ENCODE data around the gene ZNF629.
"Not testable (repeated sequence)": the region's sequence is repeated elsewhere in the genome, so short reads cannot be mapped to it uniquely, and the experiment has no call there.

ZNF629 gene

DNA sequence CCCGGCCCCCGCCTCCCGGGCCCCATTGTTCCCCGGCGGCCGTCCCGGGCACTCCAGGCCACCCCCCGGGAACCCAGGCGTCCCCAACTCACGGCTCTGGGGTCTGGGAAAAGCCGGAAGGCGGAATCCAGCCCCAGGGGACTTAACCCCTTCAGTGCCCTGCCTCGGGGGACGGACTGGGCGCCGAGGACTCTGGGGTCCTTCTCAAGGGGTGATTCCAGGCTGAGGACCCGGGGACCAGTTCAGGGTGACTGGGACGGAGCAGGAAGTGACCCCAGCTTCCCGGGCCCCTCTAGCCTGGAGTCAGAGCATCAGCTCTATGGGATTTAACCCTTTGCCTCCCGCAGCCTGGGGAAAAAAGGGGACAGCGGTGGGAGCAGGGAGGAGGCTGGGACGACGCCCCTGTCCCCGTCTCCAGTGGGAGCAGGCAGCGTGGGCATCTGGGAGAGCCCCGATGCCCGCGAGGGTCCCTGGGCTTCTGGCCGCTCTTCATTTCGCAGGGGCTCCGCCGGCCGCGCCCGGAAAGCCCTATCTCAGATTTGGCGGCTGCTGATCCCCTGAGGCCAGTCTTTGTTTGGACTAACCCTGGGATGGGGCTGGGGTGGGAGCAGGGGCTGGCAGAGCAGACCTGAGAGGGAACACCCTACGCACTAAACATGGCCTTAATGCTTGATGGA lies at the start of gene ZNF629:
Gene ZNF629 (minus strand): TSS at position 270 of the 677 bp plus-strand sequence. CDS start 2,723 bp downstream, outside the sequence.
- DNase-seq, result no peak

DNA sequence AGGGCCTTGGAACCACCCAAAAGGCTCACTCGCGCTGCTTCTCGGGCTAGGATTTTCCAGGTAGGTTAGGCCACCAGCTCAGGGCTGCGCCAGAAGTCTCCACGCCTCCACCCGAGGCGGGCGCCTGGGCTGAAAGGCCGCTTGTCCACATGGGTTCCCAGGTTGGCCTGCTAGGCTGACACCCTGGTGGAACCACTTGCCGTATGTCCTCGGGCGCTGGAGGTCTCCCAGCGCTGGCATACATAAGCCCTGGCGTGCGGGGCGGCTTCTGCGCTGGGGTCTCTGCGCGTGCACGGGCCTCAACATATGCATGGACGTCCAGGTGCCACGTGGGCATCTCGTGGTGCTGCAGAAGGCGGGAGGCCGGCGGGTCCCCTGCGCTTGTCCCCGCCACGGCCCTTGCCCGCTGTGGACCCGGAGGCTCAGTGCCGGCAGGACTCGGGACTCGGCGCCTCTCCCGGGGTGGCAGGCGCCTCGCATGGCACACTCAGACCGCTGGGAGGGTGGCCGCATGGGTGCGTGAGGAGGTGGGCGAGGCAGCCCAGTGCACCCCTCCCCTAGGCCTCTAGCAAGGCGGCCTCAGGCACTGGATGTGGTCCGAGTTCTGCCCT lies 47.2 kb upstream of the ZNF629 start:
- no peak for DNase-seq

- DNase-seq, result no peak
These were observed 43.0 kb upstream of the ZNF629 start for GRCh38 chr16:30830072-30830417.

DNA sequence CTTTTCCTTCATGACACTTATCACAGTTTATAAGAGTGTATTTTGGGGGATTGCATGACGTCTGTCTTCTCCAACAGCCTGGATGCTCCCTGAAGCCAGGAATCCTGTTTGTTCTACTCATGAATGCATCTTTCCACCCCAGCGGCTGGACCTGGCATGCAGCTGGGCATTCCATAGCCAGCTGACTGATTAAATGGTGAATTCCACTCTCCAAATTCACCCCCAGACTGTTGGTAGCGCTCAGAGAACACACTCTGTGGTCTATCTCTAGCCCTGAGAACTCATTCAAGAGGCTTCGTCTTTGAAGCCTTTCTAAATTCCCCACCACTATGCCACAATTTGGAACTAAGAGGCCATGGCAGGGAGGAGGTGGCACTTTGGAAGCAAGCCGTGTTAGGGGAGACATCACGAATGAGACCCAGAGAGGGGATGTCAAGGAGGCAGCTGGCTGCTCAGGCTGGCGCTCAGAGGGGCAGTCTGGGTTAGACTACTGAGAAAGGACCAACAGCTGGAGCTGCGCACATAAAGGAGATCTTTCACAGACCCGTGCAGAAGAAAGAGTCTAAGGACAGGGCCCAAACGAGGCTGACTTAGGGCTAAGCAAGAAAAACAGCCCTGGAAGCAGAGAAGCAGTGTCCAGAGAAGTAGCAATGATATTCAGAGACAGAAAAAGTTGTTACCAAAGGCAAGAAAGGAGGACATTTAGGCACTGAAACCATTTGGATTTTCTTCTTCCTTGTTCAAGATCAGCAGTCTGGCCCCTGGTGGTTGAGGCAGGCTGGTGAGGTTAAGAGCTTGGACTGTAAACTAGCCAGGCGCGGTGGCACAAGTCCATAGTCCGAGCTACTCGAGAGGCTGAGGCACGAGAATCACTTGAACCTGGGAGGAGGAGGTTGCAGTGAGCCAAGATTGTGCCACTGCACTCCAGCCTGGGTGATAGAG lies 42.4 kb upstream of the ZNF629 start:
- no peak for DNase-seq

- no peak for DNase-seq
These were observed 34.9 kb upstream of the ZNF629 start for GRCh38 chr16:30821891-30822290.

GRCh38 chr16:30821441-30821840 lies 34.4 kb upstream of the ZNF629 start:
- not testable (repeated sequence) for DNase-seq

DNA sequence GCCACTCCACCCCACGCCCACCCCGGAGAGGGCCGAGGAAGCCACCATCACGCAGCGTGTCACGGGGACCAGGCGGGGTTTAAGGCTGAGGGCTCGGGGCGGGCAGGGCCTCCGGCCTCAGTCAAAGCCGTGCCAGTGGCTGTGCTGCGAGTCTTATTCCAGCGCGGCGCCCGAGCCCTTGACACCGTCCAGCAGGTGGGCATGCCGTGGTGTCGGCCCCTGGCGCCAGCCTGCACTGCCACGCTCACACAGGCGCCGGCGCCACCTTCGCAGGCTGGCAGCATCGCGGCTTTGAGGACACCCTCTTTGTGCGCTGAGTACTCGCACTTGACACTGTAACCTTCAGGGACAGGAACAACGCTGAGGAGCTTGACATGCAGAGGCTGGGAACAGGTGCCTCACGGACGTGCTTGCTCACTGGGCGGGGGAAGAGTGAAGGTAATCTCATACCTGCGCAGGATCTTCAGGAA lies 34.0 kb upstream of the ZNF629 start:
- no peak for DNase-seq

DNA sequence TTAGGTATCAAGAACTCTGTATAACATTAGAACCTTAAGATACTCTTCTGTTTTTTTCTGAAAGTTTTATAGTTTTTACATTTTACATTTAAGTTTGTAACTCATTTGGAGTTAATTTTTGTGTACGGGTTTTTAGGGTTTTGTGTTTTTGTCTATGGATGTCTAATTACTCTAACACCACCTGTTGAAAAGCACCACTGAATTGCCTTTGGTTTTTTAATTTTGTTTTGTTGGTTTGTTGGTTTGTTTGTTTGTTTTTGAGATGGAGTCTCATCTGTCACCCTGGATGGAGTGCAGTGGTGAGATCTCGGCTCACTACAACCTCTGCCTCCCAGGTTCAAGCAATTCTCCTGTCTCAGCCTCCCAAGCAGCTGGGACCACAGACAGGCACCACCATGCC lies 29.8 kb upstream of the ZNF629 start:
- DNase-seq, result no peak

DNA sequence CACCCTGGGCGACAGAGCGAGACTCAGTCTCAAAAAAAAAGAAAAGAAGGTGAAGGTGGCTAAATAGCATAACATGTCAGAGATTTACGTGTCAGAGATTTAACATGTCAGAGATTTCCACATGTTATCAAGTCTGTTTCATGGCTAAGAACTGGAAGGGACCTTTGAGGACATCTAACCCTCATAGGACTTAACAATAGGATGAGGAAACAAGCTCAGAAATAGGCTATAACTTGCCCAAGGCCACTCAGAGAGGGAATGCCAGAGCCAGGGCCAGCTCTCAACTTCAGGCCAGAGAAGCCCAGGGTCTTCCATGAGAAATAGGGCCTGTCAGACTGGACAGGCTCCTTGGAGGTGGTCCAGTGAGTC lies 26.8 kb upstream of the ZNF629 start:
- DNase-seq, result no peak

GRCh38 chr16:30809675-30810074 lies 22.7 kb upstream of the ZNF629 start:
- not testable (repeated sequence) for DNase-seq

DNA sequence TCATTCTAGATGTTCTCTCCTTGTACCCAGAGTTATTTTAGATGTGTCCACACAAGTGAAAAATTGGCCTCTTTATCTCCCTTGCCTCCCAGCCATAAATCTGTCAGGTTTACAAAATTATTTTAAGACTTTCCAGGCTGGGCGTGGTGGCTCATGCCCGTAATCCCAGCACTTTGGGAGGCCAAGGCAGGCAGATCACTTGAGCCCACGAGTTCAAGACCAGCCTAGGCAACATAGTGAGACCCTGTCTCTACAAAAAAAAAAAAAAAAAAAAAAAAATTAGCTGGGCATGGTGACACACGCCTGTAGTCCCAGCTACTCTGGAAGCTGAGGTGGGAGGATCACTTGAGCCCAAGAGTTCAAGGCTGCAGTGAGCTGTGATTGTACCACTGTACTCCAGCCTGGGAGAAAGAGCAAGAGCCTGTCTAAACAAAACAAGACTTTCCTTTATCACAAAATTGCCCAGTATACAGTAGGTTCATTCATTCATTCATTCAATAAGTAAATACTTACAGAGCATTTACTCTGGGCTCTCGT lies 22.0 kb upstream of the ZNF629 start:
- DNase-seq, result not testable (repeated sequence)

DNA sequence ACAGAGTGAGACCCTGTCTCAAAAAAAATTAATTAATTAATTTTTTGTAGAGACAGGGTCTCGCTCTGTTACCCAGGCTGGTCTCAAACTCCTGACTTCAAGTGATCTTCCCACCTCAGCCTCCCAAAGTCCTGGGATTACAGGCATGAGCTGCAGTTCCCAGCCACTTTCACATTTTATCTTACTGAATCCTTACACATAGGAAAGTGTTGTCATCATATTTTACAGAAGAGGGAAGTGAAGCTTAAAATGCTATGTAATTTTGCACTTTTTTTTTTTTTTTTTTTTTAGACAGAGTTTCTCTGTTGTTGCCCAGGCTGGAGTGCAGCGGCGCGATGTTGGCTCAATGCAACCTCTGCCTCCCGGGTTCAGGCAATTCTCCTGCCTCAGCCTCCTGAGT lies 21.1 kb upstream of the ZNF629 start:
- DNase-seq, result no peak

DNA sequence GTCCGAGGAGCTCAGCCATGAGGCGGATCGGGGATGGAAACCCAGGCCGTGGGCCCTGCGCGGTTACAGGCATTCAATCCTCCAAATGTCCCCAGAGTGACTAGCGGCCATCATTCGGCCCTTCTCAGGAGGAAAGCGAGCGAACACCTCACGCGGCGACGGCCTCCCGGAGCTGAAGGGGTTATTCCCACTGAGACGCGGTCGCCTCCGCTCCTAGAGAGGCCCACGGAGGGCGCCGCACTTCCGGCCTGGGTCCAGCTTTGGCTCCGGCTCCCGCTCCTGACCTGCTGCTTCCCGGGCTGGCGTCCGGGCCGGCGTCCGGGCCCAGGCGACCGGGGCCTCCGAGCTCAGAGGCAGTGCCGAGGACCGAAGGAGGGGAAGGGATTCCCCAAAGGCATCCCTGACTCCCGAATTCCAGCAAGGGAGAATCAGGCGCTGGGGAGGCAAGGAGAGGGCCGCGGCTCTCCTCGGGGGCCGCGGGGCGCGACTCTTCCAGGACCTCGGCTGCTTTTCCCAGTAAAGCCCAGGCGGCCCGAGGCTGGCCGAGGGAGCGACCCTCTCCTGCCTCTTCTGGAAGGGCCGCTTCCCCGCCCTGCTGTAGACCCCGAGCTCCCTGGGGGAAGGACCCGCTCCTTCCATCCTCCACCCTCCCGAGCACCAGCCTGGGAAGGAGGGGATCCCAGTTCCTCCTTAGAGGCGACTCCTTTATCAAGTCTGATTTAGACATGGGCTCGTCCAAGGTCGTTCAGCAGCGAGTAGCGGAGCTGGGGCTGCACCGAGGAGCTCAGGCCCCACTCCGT lies 18.6 kb upstream of the ZNF629 start:
- no peak for DNase-seq

GRCh38 chr16:30805056-30805369 lies 18.0 kb upstream of the ZNF629 start:
- no peak for DNase-seq

- no peak for DNase-seq
These were observed 15.9 kb upstream of the ZNF629 start for GRCh38 chr16:30802936-30803335.

GRCh38 chr16:30797670-30798309 lies 10.8 kb upstream of the ZNF629 start:
- no peak for DNase-seq

DNA sequence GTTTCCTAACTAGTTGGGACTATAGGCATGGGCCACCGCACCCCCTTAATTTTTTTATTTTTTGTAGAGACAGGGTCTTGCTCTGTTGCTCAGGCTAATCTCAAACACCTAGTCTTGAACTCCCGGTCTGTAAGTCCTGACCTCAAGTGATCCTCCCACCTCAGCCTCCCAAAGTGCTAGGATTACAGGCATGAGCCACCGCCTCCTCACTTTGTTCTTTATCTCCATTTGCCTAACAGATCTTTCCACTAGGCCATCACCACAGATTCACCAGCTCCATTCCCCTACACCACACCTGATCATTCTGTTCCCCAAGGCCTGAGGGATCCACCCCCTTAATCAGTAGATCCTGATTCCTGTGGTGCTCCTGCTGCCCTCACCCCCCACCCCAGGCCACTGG lies 7.6 kb upstream of the ZNF629 start:
- no peak for DNase-seq

- no peak for DNase-seq
These were observed 6.6 kb upstream of the ZNF629 start for GRCh38 chr16:30793508-30794069.

- no peak for DNase-seq
These were observed 791 bp upstream of the ZNF629 start for GRCh38 chr16:30787613-30788378.

DNA sequence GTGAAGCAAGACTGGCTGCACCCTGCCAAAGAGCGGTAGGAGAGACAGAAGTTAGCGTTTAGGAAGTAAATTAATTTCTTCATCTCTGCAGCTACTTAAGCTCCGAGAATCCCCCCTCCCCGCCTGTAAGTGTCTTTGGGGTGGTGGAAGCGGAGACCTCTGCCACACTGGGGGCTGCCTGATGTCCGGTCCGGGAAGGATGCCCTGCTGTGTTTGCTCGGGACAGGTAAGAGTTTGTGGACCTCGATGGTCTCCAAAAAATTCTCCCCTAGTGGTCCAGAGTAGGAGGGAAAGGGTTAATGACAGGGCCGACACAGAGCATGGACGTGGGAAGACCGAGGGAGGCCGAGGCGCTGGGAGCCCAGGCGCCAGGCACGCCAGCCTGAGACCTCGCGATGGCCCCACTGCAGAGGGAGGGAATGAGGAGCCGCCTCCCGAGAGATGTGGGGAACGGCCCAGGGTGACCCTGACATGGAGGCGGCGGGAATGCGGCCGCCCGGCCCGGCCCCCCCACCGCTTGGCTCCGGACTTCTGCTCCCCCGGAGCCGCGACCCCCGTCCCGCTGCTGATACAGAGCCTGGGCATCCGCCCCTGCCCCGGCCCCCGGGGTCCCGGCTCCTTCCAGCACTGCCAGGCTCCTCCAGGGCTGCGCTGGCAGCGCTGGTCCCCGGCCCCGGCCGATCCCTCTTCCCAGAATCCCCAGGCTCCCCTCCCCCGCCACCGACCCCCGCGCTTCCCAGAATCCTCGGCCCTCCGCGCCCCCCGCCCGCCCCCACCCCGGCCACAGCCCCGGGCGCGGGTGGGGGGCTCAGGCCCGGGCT lies 680 bp downstream of the ZNF629 start:
- DNase-seq, result no peak

All from KG1 (cell line).